ES-I3 (cell line): ENCODE results near the gene APLP1.
"Not testable (repeated sequence)": the region's sequence is repeated elsewhere in the genome, so short reads cannot be mapped to it uniquely, and the experiment has no call there.

Experiments
- H3K36me3 ChIP-seq: 2 replicates; pipeline ENCODE4 v1.6.1; 2013; ENCODE audit warnings: mild to moderate bottlenecking, low read length, control low read depth, moderate library complexity; ENCODE audit not compliant: insufficient read depth
- H3K4me1 ChIP-seq: 2 replicates; pipeline ENCODE4 v1.6.1; 2013; ENCODE audit warnings: mild to moderate bottlenecking, control low read depth, low read length; ENCODE audit not compliant: insufficient read depth
- H3K9ac ChIP-seq: 2 replicates; pipeline ENCODE4 v1.6.1; 2013; ENCODE audit warnings: low read depth, mild to moderate bottlenecking, low read length, moderate library complexity
- H3K9me3 ChIP-seq: 2 replicates; pipeline ENCODE4 v1.6.1; 2013; ENCODE audit warnings: mild to moderate bottlenecking, low read length, moderate library complexity; ENCODE audit not compliant: control insufficient read depth, insufficient read depth

APLP1 gene

DNA sequence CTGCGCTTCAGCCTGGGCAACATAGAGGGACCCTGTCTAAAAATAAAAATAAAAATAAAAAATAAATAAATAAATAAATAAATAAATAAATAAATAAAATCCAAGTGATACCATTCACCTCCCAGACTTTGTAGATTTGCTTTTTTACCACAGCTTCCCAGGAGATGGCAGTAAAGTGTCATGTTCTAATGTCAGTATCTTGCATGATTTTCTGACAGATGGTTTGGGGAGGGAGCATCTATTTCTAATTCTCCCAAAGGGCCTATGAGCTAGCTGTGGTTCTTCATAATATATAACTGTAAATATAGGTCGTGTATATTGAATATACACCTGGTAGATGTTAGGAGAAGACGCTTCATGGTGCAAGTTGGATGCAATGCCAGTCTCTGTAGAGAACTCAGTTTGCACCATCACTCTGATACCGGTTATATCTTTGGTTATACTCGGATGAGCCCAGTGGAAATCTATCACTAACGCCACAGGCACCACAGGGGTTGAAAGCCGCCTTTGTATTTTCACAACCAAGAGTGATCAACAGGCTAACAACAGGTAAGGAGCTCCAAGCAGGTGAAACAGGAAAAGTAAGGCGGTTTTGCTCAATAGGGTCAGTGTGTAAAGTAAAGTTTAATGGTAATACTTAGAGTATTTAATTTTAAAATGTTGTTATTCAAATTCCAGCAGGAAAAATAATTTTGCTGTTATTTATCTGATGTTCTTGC is 13.9 kb downstream of the APLP1 start:
- H3K4me1 ChIP-seq = 0 out of 2 replicates have a peak, but pooled peaks cover 4% of the 10 kb centered on the region
- H3K9ac ChIP-seq = no peak overlapping the region
- H3K36me3 ChIP-seq = no peaks in the 10 kb centered on the region; the same call in 1 of the 2 replicates
- no peaks in the 10 kb centered on the region for H3K9me3 ChIP-seq

DNA sequence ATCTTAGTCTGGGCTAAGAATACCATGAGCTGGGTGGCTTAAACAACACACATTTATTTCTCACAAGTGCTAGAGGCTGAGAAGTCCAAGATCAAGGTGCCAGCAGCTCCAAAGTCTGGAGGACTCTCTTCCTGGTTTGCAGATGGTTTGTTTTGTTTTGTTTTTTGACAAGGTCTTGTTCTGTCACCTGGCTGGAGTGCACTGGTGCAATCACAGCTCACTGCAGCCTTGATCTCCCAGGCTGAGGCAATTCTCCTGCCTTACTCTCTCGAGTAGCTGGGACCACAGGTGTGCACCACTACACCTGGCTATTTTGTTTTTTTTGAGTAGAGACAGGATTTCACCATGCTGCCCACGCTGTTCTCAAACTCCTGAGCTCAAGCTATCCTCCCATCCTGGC is 15.5 kb downstream of the APLP1 start:
- Histone ChIP-seq H3K9ac (no peak overlapping the region), H3K9me3 (no peaks in the 10 kb centered on the region), H3K4me1 (0 out of 2 replicates have a peak, but pooled peaks cover 4% of the 10 kb centered on the region), H3K36me3 (no peaks in the 10 kb centered on the region; the same call in 1 of the 2 replicates)

DNA sequence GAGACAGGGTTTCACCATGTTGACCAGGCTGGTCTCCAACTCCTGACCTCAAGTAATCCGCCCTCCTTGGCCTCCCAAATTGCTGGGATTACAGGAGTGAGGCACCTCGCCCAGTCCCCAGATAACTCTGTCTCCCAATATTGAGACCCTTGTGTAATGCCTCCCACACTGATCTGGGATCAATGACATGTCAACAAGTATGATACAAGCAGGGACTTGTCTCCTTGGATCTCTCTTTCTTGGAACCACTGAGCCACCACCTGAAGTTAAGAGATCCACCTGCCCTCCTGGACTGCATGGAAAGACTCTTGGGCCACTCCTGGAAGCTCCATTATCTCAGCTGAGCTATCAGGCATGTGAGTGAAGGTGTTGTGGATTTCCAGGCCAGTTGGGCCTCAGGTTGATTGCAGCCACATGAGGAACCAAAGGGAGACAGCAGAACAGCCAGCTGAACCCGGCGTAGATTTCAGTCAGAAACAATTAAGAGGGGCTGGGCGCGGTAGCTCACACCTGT is 16.9 kb downstream of the APLP1 start:
- H3K9ac ChIP-seq = no peak overlapping the region
- peaks cover 7% of the 10 kb centered on the region; the same call in 1 of the 2 replicates for H3K36me3 ChIP-seq
- H3K9me3 ChIP-seq = no peaks in the 10 kb centered on the region

DNA sequence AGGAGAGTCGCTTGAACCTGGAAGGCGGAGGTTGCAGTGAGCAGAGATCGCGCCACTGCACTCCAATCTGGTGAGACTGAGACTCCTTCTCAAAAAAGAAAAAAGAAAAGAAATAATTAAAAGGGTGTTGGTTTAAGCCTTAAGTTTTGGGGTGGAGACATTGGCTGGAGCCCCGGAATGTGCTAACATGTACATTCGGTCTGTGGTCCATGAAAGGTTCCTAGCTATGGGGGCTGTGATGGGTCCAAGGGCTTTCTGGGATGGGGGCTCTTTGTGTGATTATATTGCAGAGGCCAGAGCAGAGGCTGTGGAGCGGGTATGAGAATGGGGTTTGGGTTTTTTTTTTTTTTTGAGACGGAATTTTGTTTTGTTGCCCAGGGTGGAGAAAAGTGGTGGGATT is 17.5 kb downstream of the APLP1 start:
- Histone ChIP-seq H3K9me3 (no peaks in the 10 kb centered on the region), H3K4me1 (no peaks in the 10 kb centered on the region), H3K9ac (no peak overlapping the region), H3K36me3 (peaks cover 7% of the 10 kb centered on the region; the same call in 1 of the 2 replicates)

More for the DNA sequence above, 16.9 kb downstream of the APLP1 start:
- no peaks in the 10 kb centered on the region for H3K4me1 ChIP-seq

GRCh38 chr19:35887197-35887596 is 18.8 kb downstream of the APLP1 start:
- Histone ChIP-seq H3K9ac (no peak overlapping the region), H3K9me3 (no peaks in the 10 kb centered on the region), H3K4me1 (no peaks in the 10 kb centered on the region), H3K36me3 (peaks cover 10% of the 10 kb centered on the region; the same call in 1 of the 2 replicates)

- no peaks in the 10 kb centered on the region for H3K9me3 ChIP-seq
- peaks cover 13% of the 10 kb centered on the region; the same call in 1 of the 2 replicates for H3K36me3 ChIP-seq
- H3K9ac ChIP-seq = no peak overlapping the region
These were observed 20.0 kb downstream of the APLP1 start for GRCh38 chr19:35888398-35888797.

GRCh38 chr19:35889370-35890112 is 21.2 kb downstream of the APLP1 start:
- no peak overlapping the region for H3K9ac ChIP-seq
- H3K4me1 ChIP-seq = no peaks in the 10 kb centered on the region
- peaks cover 13% of the 10 kb centered on the region; the same call in 1 of the 2 replicates for H3K36me3 ChIP-seq
- no peaks in the 10 kb centered on the region for H3K9me3 ChIP-seq

More at GRCh38 chr19:35888398-35888797, 20.0 kb downstream of the APLP1 start:
- H3K4me1 ChIP-seq = no peaks in the 10 kb centered on the region

GRCh38 chr19:35890113-35890650 is 21.8 kb downstream of the APLP1 start:
- H3K9me3 ChIP-seq = no peaks in the 10 kb centered on the region
- no peak overlapping the region for H3K9ac ChIP-seq
- no peaks in the 10 kb centered on the region for H3K4me1 ChIP-seq
- H3K36me3 ChIP-seq = peaks cover 13% of the 10 kb centered on the region; the same call in 1 of the 2 replicates

- H3K4me1 ChIP-seq, H3K9me3 ChIP-seq, H3K9ac ChIP-seq: not testable (repeated sequence)
- peaks cover 13% of the 10 kb centered on the region; the same call in 1 of the 2 replicates for H3K36me3 ChIP-seq
These were observed 23.4 kb downstream of the APLP1 start for GRCh38 chr19:35891819-35892218.

DNA sequence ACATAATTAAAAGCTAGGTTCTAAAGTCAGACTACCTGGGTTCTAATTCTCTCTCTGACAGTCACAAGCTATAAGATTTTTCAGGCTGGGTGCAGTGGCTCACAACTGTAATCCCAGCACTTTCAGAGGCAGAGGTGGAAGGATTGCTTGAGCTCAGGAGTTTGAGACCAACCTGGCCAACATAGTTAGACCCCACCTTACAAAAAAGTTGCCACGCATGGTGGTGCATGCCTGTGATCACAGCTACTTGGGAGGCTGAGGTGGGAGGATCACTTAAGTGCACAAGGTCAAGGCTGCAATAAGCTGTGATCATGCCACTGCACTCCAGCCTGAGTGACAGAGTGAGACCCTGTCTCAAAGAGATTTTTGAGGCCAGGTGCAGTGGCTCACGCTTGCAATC is 26.0 kb downstream of the APLP1 start:
- Histone ChIP-seq H3K4me1 (no peaks in the 10 kb centered on the region), H3K36me3 (peaks cover 10% of the 10 kb centered on the region; the same call in 1 of the 2 replicates), H3K9ac (no peak overlapping the region), H3K9me3 (no peaks in the 10 kb centered on the region)

DNA sequence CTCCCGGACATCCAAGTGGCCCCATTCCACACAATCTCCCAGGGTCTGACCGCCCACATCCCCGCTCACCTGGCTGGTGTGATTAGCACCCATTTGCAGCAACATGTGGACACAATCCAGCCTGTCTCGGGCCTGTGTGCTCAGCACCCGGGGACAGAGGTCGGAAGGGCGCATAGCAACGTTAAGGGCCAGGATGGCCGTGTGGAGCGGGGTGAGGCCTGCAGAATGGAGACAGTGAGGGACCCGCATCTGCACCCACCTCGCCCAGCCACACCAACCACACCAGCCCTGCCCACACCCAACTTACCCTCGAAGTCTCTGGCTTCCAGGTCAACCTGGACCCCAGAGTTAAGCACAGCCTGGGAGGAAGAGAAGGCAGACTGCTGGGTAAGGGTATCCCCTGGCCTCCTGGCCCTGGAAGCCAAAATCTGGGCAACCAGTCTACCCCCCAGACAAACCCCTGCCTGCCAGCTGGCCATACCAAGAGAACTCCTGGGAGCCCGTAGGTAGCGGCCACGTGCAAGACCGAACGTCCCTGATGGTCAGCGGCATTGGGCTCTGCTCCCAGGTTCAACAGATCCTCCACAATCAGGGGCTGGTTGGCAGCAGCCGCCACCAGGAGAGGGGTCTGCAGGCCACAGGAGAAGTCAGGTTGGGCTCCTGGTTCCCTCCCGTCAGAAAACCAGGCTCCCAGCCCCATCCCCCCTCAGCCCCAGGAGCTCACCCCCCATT is 27.7 kb downstream of the APLP1 start:
- Histone ChIP-seq H3K36me3 (peaks cover 4% of the 10 kb centered on the region; the same call in 1 of the 2 replicates), H3K9ac (no peak overlapping the region), H3K9me3 (no peaks in the 10 kb centered on the region), H3K4me1 (peaks cover 3% of the 10 kb centered on the region; the same call in 1 of the 2 replicates)

DNA sequence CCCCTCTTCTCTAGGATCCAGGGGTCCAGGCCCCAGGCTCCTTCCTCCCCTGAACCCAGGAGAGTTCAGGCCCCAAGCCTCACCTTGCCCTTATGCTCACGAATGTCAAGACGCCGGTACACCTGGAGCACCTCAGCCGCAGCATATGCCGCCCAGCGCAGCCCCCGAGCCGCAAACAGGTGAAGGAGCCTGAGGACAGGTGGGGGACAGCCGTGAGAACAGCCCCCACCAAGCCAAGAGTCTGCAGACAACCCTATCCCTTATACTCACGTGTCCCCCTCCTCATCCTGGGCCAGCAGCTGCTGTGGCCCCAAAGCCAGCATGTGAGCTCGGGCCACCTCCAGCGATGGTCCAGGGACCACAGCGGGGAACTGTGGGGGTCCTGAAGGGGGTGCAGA is 28.3 kb downstream of the APLP1 start:
- Histone ChIP-seq H3K9me3 (no peaks in the 10 kb centered on the region), H3K36me3 (peaks cover 3% of the 10 kb centered on the region; the same call in 1 of the 2 replicates), H3K9ac (no peak overlapping the region), H3K4me1 (peaks cover 8% of the 10 kb centered on the region; the same call in 1 of the 2 replicates)

DNA sequence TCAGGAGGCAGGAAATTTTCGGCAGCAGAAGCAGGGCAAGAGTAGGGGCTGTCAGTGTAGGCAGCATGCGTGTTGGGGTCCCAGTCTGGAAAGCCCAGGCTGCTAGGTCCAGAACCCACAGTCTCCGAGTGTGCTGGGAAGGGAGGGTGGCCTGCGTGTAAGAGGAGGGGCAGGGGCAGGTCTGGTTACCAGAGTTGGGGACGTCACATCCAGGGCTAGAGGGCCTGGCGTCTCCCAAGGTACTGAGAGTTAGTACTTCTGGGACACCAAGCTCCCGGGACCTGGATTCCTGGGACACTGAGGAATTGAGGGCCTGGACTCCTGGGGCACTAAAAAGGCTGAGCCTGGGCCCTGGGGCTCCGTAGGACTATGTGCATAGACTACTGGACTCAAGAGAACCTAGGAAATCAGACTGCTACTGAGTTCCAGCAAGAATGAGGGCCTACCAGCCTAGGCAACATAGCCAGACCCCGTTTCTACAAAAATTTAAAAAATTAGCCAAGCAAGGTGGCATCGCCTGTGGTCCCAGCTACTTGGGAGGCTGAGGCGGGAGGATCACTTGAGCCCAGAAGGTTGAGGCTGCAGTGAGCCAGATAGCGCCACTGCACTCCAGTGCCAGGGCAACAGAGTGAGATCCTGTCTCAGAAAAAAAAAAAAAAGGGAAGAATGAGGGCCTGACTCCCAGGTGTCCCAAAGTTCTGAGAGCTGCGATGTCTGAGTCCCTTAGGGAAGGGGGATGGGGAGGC is 29.5 kb downstream of the APLP1 start:
- Histone ChIP-seq H3K9me3 (no peaks in the 10 kb centered on the region), H3K9ac (peak overlapping the region; percentile 94), H3K4me1 (peaks cover 17% of the 10 kb centered on the region), H3K36me3 (peaks cover 3% of the 10 kb centered on the region; the same call in 1 of the 2 replicates)
